ENCODE measurements around the gene KCNH2. TPM values are rescaled to one million over a fixed set of nuclear protein-coding genes. Genes with fewer than 3 reads are reported as not detected.

KCNH2 gene
- total and polyA plus RNA-seq, 2 of the 13 experiments (the other 11 are each of a cell fraction or from before 2014, with no cell fraction given) = 0.09 to 0.11 TPM

GRCh38 chr7:150963707-150964559 is 14.2 kb downstream of the KCNH2 start:
- Histone ChIP-seq H3K4me3 (replicated peaks in 1 of 3; ENCODE audit: insufficient read depth in 1 of 3, low read depth in 2 of 3, low read length in 3 of 3) (no peak overlapping the region), H3K79me2 (ENCODE audit: insufficient read depth, low read length) (no peaks in the 10 kb centered on the region), H3K9ac (ENCODE audit: insufficient read depth, low read depth, low read length) (no peak overlapping the region), H4K20me1 (ENCODE audit: insufficient read depth, low read length) (no peaks in the 10 kb centered on the region), H3K27me3 (ENCODE audit: control insufficient read depth in 1 of 2, insufficient read depth in 2 of 2, low read length in 2 of 2) (peaks cover 9 to 56% of the 10 kb centered on the region in 2 experiments), H3K27ac (ENCODE audit: extremely low read length, insufficient read depth, low read length) (no peak overlapping the region), H2AFZ (ENCODE audit: low read length) (no peak overlapping the region), H3K9me3 (ENCODE audit: low read length) (no peaks in the 10 kb centered on the region), H3K4me1 (ENCODE audit: insufficient read depth, low read length) (no peaks in the 10 kb centered on the region), H3K4me2 (ENCODE audit: low read depth, low read length) (no peak overlapping the region), H3K36me3 (replicated peaks in 1 of 2; ENCODE audit: control insufficient read depth in 1 of 2, insufficient read depth in 2 of 2, low read length in 2 of 2) (no peaks in the 10 kb centered on the region)
- no peak for TF ChIP-seq ZNF746 (CRISPR knock-in tag; IDR thresholded peaks at IDR 0.05)
- no peak for TF ChIP-seq KDM5A (IDR thresholded peaks at IDR 0.05; ENCODE audit: borderline replicate concordance, low read length)
- TF ChIP-seq IKZF5 (CRISPR knock-in tag; IDR thresholded peaks at IDR 0.05) = no peak
- no peak for TF ChIP-seq ZBED4 (CRISPR knock-in tag; IDR thresholded peaks at IDR 0.05; ENCODE audit: borderline replicate concordance)
- no peak for TF ChIP-seq KLF6 (CRISPR knock-in tag; IDR thresholded peaks at IDR 0.05)
- TF ChIP-seq ZNF333 (CRISPR knock-in tag; IDR thresholded peaks at IDR 0.05; ENCODE audit: borderline replicate concordance) = no peak
- TF ChIP-seq ZFYVE20 (CRISPR knock-in tag; IDR thresholded peaks at IDR 0.05; ENCODE audit: borderline replicate concordance, low read depth) = no peak
- TF ChIP-seq SSRP1 (CRISPR knock-in tag; IDR thresholded peaks at IDR 0.05) = no peak
- no peak for TF ChIP-seq ZSCAN9 (CRISPR knock-in tag; IDR thresholded peaks at IDR 0.05; ENCODE audit: borderline replicate concordance)
- no peak for TF ChIP-seq BRD4 (CRISPR knock-in tag; IDR thresholded peaks at IDR 0.05)
- TF ChIP-seq IRF9 (CRISPR knock-in tag; IDR thresholded peaks at IDR 0.05; ENCODE audit: borderline replicate concordance) = no peak
- TF ChIP-seq DNMT3B (CRISPR knock-in tag; conservative IDR thresholded peaks at IDR 0.05) = no peak
- ATAC-seq = no peak
- ChIA-PET POLR2A (no interaction called here), CTCF (ENCODE audit: low intra/inter-chr PET ratio, low total read pairs) (interaction anchor here (1.3 to 2.0 kb wide), 3 partner anchors 22 to 55 kb away, joined by 4 to 13 read pairs (median 7); no protein-coding TSS in a partner anchor)
- no TSS peak for BruUV-seq (replicated peaks)
- 19% methylated on average over 9 of the region's 18 CpGs for WGBS (ENCODE audit: low lambda C conversion rate)
- no peak for FAIRE-seq
- in situ Hi-C loops (cut with HindIII; ENCODE audit: extremely low pct_ligation_motif_present, low pct_unique_long_range_greater_than_20kb) (no loop called here), intact Hi-C loops (cut with micrococcal nuclease; ENCODE audit: unreplicated experiment) (loop anchor here (1.0 kb wide), 1 partner anchor 22 kb away; no protein-coding TSS in a partner anchor)
- DNase-seq (ENCODE audit: low spot score) = no peak

All from HepG2 (cell line).